SK-N-SH (cell line): ENCODE data around the gene MAP4K5. TPM values are rescaled to one million over a fixed set of nuclear protein-coding genes. Genes with fewer than 3 reads are reported as not detected.

ENCODE experiments used
- CTCF ChIA-PET: fragments of 300-600, 350-600 bp; formaldehyde crosslinking; extraction: SDS; loops from one replicate; lab custom pipeline; 2021; lab: Yijun Ruan, JAX
- POLR2A ChIA-PET: fragments of 350-600 bp; sonication (Branson Sonifier 250); formaldehyde crosslinking; extraction: SDS; loops from one replicate; lab custom pipeline; 2020; ENCODE audit warnings: antibody characterized with exemption, inconsistent platforms; lab: Yijun Ruan, JAX
- DNase-seq: peaks from one replicate; pipeline ENCODE4 v3.0.0; 2012
- H2AFZ ChIP-seq: fragments of 200-600 bp; sonication (generic); 2 replicates; pipeline ENCODE4 v1.8.1; 2016; ENCODE audit warnings: antibody characterized with exemption, mild to moderate bottlenecking, low read depth
- H3F3A ChIP-seq: fragments of 200-600 bp; sonication (generic); replicated peaks from 2 replicates; pipeline ENCODE3; 2016; ENCODE audit warnings: antibody characterized with exemption, mild to moderate bottlenecking; ENCODE audit not compliant: insufficient read depth
- H3K27ac ChIP-seq, 2 experiments: fragments of 200-500 bp in 1 of 2; fragments of 200-600 bp in 1 of 2; sonication (Bioruptor generic) in 1 of 2; sonication (generic), shearing (Covaris generic) in 1 of 2; 2 replicates each; pipeline versions ENCODE4 v1.5.1 to v1.6.1; 2014 to 2016; ENCODE audit warnings: low read depth in 2 of 2, inconsistent platforms in 1 of 2, low read length in 1 of 2, mild to moderate bottlenecking in 1 of 2, mixed read lengths in 1 of 2
- H3K27me3 ChIP-seq: fragments of 200-600 bp; sonication (generic), shearing (Covaris generic); 2 replicates; pipeline ENCODE4 v1.6.1; 2016; ENCODE audit warnings: mixed run types; ENCODE audit not compliant: insufficient read depth
- H3K36me3 ChIP-seq, 2 experiments: fragments of 200-500 bp in 1 of 2; fragments of 200-600 bp in 1 of 2; sonication (Bioruptor generic) in 1 of 2; sonication (generic) in 1 of 2; replicated peaks in 1 of 2; 2 replicates each; pipeline versions ENCODE3 to v1.5.1; 2014 to 2016; ENCODE audit warnings: low read length in 1 of 2, mild to moderate bottlenecking in 1 of 2; ENCODE audit not compliant: insufficient read depth in 2 of 2, control insufficient read depth in 1 of 2
- H3K4me1 ChIP-seq, 2 experiments: fragments of 200-500 bp in 1 of 2; fragments of 200-600 bp in 1 of 2; sonication (Bioruptor generic) in 1 of 2; sonication (generic), shearing (Covaris generic) in 1 of 2; 2 replicates each; pipeline versions ENCODE4 v1.5.1 to v1.6.1; 2014 to 2016; ENCODE audit warnings: low read depth in 1 of 2, low read length in 1 of 2, mixed run types in 1 of 2; ENCODE audit not compliant: insufficient read depth in 2 of 2, control insufficient read depth in 1 of 2
- H3K4me2 ChIP-seq: fragments of 200-600 bp; sonication (generic), shearing (Covaris generic); 2 replicates; pipeline ENCODE4 v1.6.1; 2017; ENCODE audit warnings: mixed run types
- H3K4me3 ChIP-seq, 2 experiments: fragments of 200-500 bp in 1 of 2; fragments of 200-600 bp in 1 of 2; sonication (Bioruptor generic) in 1 of 2; sonication (generic), shearing (Covaris generic) in 1 of 2; 2 replicates each; pipeline versions ENCODE4 v1.5.1 to v1.8.1; 2014 to 2016; ENCODE audit warnings: low read depth in 2 of 2, inconsistent platforms in 1 of 2, low read length in 1 of 2, mild to moderate bottlenecking in 1 of 2, mixed read lengths in 1 of 2, moderate library complexity in 1 of 2
- H3K79me2 ChIP-seq: fragments of 200-600 bp; sonication (generic); 2 replicates; pipeline ENCODE4 v1.8.1; 2017; ENCODE audit warnings: mild to moderate bottlenecking; ENCODE audit not compliant: insufficient read depth
- H3K9ac ChIP-seq: fragments of 200-600 bp; sonication (generic); 2 replicates; pipeline ENCODE4 v1.6.1; 2017; ENCODE audit warnings: mixed run types
- H3K9me2 ChIP-seq: fragments of 200-600 bp; sonication (generic); 2 replicates; pipeline ENCODE4 v1.6.1; 2017; ENCODE audit warnings: mixed run types
- H3K9me3 ChIP-seq: fragments of 200-600 bp; sonication (generic); 2 replicates; pipeline ENCODE4 v1.6.1; 2017; ENCODE audit warnings: mixed run types, mild to moderate bottlenecking, moderate library complexity
- H4K20me1 ChIP-seq: fragments of 200-600 bp; sonication (generic); 2 replicates; pipeline ENCODE4 v1.6.1; 2017; ENCODE audit warnings: mild to moderate bottlenecking, mixed run types; ENCODE audit not compliant: insufficient read depth
- EZH2phosphoT487 ChIP-seq: fragments of 200-600 bp; sonication (generic); IDR thresholded peaks from 2 replicates; pipeline ENCODE4 v1.6.1; 2017; ENCODE audit warnings: low read depth, mixed run types, mild to moderate bottlenecking, antibody characterized with exemption, moderate library complexity, borderline replicate concordance
- FOSL2 ChIP-seq: IDR thresholded peaks from 2 replicates; pipeline ENCODE4 v1.4.0; 2012; ENCODE audit warnings: low read depth, mild to moderate bottlenecking, moderate library complexity, borderline replicate concordance
- FOXJ3 ChIP-seq: sonication (generic); formaldehyde crosslinking; IDR thresholded peaks from 2 replicates; pipeline ENCODE4 v1.5.1; 2020; ENCODE audit warnings: mild to moderate bottlenecking, missing genetic modification reagents
- GABPA ChIP-seq: IDR thresholded peaks from 2 replicates; pipeline ENCODE4 v1.4.0; 2012; ENCODE audit warnings: low read depth, mild to moderate bottlenecking
- JUND ChIP-seq: IDR thresholded peaks from 2 replicates; pipeline ENCODE4 v1.4.0; 2012
- MAX ChIP-seq: IDR thresholded peaks from 2 replicates; pipeline ENCODE4 v1.4.0; 2012; ENCODE audit warnings: low read depth
- MEF2A ChIP-seq: IDR thresholded peaks from 2 replicates; pipeline ENCODE4 v1.4.0; 2012; ENCODE audit warnings: low read depth, borderline replicate concordance
- MXI1 ChIP-seq: IDR thresholded peaks from 2 replicates; pipeline ENCODE4 v1.6.1; 2012; ENCODE audit warnings: mild to moderate bottlenecking, low read depth, low read length, improper control_type of control experiment
- REST ChIP-seq: IDR thresholded peaks from 2 replicates; pipeline ENCODE4 v1.6.1; 2012; ENCODE audit warnings: mild to moderate bottlenecking, low read depth, low read length, moderate library complexity
- TAF1 ChIP-seq: IDR thresholded peaks from 2 replicates; pipeline ENCODE4 v1.6.1; 2012; ENCODE audit warnings: low read depth, mild to moderate bottlenecking, low read length, moderate library complexity, borderline replicate concordance
- TEAD4 ChIP-seq: IDR thresholded peaks from 2 replicates; pipeline ENCODE4 v1.4.0; 2012; ENCODE audit warnings: mild to moderate bottlenecking, borderline replicate concordance; ENCODE audit not compliant: insufficient read depth
- USF1 ChIP-seq: IDR thresholded peaks from 2 replicates; pipeline ENCODE4 v1.4.0; 2012; ENCODE audit warnings: low read depth, borderline replicate concordance
- USF2 ChIP-seq: fragments of 150-350 bp; IDR thresholded peaks from 2 replicates; pipeline ENCODE4 v1.6.1; 2017; ENCODE audit warnings: antibody characterized with exemption, low read length, low read depth, borderline replicate concordance
- WGBS: methylation state at CpG from one replicate; pipeline ENCODE4 v1.1.6; 2017; ENCODE audit warnings: low lambda C conversion rate; 5-methylcytosine and 5-hydroxymethylcytosine counted together
- polyA plus RNA-seq, 3 experiments: library from polyadenylated mRNA; depleted of rRNA; stranded (reverse); fragments of >200 nt; gene quantifications; 2 replicates each; pipeline ENCODE4 v1.2.3, GENCODE V29; 2012

Gene MAP4K5
- polyA plus RNA-seq, 1 of the 3 experiments (the other 2 are of a cell fraction), result 31.8 TPM

- Histone ChIP-seq H2AFZ (no peak overlapping the region), H3K9me2 (no peaks in the 10 kb centered on the region), H3K79me2 (peaks cover 30% of the 10 kb centered on the region), H3F3A (peaks cover 13% of the 10 kb centered on the region), H3K4me2 (no peak overlapping the region), H3K4me3 (no peak overlapping the region), H3K36me3 (peaks cover 0 to 6% of the 10 kb centered on the region in 2 experiments), H3K27ac (no peak overlapping the region), H3K9me3 (no peaks in the 10 kb centered on the region), H3K27me3 (no peaks in the 10 kb centered on the region), H3K9ac (no peak overlapping the region), H3K4me1 (peaks cover 7 to 12% of the 10 kb centered on the region in 2 experiments), H4K20me1 (no peaks in the 10 kb centered on the region; the same call in 1 of the 2 replicates)
- DNase-seq, result no peak
- POLR2A ChIA-PET, result no interaction called here
- TF ChIP-seq USF1 (no peak), GABPA (no peak), REST (no peak), MEF2A (no peak), MXI1 (no peak), FOSL2 (no peak), MAX (no peak), USF2 (no peak), JUND (no peak), FOXJ3 (CRISPR knock-in tag) (no peak), EZH2phosphoT487 (no peak), TEAD4 (no peak), TAF1 (no peak)
- 66% methylated on average over 3 of the region's 3 CpGs for WGBS
- CTCF ChIA-PET, result interaction anchor here (1.2 kb wide), 1 partner anchor 216 kb away, joined by 4 read pairs; no protein-coding TSS in a partner anchor
These were observed 2.0 kb upstream of the MAP4K5 start for GRCh38 chr14:50534416-50534815.
